Activated T-cell treated with anti-CD3 and anti-CD28 coated beads for 1 hour (primary cell): ENCODE results near the gene MYO15A.

Source experiments
- DNase-seq: peaks from one replicate; pipeline ENCODE4 v3.0.0-alpha.2; 2020; ENCODE audit warnings: low read depth

The MYO15A gene

DNA sequence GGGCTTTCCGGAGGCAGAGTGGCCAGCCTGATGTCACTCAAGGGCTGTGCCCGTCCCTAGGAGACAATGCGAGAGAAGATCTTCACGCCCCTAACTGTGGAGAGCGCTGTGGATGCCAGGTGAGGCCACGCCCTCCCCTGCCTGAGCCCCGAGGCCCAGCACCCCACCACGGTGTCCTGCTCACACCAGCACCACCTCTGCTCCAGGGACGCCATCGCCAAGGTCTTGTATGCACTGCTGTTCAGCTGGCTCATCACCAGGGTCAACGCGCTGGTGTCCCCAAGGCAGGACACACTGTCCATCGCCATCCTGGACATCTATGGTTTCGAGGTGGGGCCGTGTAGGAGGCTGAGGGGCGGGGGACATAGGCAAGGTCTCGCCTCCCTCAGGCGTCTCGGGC, 27.8 kb downstream of the MYO15A start:
- DNase-seq, result no peak

DNA sequence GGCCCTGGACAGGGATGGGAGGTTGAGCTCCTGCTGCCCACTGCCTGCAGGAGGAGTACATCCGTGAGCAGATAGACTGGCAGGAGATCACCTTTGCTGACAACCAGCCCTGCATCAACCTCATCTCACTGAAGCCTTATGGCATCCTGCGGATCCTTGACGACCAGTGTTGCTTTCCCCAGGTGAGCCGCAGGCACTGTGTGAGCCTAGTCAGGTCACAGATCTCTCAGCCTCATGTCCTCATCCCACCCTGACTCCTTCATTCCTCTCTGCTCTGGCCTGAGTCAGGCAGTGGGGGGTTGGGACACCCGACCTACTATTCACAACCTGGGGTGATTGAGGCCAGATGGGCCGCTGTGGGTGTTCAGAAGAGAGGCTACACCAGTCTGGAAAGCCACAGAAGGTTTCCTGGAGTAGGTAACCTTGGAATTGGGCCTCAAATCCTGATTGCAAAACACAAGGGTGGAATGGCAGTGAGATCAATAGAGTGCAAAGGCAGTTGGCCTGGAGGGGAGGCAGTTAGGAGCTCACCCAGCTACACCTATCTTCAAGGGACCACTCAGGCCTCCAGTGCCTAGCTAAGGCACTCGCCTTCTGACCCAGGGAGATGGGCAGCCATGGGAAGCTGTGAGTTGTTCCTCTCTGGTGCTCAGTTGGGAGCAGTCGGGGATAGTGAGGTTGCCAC, 29.7 kb downstream of the MYO15A start:
- DNase-seq, result no peak

DNA sequence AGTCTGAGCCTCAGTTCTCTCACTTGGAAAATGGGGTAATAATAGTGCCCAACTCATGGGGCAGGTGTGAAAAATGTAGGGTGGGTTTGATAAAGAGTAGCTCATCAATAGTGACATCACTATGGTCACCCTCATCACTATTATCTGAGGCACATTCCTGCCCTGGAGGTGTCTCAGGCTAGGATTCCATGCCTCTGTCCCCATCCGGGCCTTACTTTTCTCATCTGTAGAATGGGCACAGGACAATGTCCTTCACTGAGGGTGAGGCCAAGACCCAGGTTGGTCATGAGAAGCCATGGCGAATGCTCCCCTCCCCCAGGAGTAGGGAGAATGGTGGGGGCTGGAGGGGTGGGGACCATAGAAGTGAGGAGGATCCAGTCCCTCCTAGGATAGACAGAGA, 30.5 kb downstream of the MYO15A start:
- no peak for DNase-seq

DNA sequence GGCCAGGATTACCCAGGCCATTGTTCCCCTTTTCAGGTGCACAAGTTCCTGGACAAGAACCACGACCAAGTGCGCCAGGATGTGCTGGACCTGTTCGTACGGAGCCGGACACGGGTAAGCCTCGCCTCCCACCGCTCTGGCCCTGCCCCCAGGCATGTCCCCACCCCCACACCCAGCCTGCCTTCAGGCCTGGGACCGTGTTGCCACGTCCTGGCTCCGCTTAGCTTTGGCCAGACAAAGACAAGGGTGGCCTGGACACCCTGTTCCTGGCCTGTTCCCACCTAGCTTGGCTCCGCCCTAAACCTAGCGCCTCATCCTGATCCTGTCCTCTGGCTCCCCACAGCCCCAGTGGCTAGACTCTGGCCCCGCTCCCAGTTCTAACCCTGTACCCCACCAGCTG, 30.9 kb downstream of the MYO15A start:
- no peak for DNase-seq

DNA sequence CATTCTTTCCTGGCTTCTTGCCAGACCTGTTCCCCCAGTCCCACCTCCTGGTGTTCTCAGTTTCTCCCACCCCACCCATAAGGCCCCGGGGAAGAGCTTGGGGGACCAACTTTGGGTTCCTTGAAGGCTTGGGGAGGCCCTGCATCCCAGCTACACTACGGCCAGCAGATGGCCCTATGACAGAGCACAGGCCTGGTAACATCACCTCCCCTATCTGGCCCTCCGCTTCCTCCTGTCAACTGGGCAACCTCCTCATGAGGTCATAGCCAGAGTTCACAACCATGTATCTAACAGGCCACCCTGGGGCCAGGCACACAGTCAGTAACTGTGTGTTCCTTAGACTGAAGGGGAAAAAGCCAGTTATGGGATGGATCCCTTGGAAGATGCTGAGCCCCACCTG, 31.4 kb downstream of the MYO15A start:
- DNase-seq, result no peak

DNA sequence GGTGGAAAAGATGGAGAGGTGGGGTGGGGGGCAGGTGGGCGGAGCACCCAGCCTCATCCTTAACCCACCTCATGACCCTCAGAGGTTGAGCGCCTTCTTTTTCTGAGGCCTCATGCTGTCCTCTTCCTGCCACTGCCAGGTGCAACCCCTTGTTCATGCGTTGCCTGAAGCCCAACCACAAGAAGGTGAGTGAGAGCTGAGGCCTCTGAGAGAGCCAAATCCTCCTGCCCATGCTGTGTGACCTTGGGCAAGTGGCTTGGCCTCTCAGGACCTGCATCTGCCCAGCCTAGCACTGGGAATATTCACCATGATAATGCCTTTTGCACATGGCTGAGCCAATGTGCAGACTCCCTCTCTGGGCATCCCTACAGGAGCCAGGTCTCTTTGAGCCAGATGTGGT, 32.1 kb downstream of the MYO15A start:
- no peak for DNase-seq

DNA sequence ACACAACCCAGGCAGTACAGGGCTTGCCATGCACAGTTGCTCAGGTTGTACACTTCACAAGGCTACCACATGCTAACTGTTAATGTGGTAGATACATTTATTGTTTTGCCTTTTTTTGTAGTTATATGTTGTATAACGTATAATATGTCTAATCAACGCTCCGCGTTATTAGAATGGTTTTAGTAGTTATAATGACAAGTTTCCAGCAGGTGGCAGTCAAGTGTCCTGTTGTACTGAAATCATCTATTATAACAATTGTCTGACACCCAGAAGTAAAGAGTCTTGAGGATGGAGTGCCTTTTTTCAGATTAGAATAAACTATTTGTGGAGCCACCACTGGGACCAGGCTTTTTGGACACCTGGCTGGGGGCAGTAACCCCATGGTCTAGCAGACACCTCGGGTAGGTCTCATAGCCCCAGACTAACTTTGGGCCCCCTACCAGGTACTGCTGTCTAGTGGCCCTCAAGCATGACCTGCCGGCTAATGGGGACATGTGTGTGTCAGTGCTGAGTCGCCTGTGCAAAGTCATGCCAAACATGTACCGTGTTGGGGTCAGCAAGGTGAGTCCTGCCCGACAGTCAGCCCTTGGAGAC, 32.8 kb downstream of the MYO15A start:
- peak; percentile 20 for DNase-seq

DNA sequence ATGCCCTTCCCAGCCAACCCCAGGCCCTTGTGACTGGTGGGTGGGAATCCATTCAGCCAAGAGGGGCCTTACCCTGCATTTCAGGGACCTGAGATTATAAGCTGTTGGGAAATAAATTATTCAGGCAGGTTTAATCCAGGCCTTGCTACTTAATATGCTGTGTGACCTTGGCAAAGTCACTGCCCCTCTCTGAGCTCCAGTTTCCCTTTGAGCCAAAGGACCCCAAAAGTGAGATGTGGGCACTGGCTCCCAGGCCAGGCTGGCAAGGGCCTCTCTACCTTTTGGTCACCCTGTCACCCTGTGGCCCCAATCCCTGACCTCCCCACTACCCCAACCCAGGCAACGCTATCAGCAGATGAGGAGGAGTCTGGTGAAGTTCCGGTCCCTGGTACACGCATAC, 33.9 kb downstream of the MYO15A start:
- no peak for DNase-seq

DNA sequence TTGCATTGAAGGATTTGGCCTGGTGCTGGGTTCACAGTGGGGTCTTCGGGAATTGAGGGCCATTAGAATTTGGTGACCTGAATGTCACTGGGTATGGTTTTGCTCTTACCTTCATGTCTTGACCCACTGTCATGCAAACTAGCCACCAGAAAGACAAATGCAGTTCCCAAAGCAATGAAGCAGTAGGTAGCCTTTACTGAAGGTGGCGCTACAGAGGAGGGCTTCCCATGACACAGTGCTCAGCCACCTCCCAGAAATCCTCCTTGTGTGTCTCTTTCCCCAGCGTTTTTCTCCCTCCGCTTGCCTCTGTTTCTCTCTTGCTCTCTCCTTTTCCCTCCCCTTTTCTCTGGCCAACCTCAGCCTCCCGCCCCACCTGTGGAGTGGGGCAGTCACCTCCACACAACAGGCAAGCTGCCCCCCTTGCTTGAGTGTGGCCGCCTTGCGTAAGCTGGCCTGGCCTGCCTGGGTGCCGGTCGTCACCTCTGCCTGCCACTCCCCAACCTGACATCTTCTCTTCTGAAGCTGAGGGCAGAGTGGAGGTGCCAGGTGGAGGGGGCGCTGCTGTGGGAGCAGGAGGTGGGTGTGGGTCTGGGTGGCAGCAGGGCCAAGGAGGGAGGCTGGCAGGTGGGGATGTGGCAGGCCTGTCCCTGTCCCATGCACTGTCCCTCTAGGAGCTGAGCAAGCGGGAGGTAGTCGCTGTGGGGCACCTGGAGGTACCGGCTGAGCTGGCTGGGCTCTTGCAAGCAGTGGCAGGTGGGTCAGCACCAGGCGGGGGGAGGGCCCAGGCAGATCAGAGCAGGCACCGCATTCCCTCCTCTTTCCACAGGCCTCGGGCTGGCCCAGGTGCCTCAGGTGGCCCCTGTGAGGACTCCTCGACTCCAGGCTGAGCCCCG, 34.7 kb downstream of the MYO15A start:
- no peak for DNase-seq

DNA sequence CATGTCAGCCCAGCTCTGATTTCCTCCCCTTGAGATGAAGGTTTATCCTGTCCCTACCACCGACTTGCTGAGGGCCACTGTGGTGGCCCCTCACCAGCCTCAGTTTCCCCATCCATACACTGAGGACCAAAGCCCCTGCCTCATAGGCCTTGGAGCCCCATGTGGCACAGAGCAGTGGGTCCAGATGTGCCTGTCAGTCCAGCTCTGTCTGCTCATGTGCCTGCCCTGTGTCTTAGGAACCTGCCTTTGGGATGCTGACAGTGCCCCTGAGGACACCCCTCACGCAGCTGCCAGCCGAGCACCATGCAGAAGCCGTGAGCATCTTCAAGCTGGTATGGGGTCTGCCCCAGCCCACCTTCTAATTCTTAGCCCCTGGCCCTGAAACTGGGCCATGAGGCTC, 35.7 kb downstream of the MYO15A start:
- DNase-seq, result no peak

DNA sequence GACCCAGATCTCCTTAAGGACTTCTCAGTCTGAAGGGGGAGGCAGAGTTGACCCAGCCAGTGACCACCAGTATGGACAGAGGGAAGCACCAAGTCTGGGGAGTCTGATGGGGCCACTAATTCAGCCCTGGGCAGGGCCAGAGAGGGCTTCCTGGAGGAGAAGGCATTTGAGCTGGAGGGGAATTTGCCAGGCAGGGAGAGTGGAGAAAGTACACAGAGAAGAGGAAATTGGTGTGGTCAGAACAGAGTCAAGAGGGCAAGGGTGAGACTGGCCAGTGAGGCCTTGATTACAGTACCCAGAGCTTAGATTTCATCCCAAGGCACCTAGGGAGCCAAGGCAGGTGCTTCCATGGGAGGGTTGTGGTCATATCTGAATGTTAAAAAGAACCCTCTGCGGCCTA, 36.3 kb downstream of the MYO15A start:
- DNase-seq, result no peak

DNA sequence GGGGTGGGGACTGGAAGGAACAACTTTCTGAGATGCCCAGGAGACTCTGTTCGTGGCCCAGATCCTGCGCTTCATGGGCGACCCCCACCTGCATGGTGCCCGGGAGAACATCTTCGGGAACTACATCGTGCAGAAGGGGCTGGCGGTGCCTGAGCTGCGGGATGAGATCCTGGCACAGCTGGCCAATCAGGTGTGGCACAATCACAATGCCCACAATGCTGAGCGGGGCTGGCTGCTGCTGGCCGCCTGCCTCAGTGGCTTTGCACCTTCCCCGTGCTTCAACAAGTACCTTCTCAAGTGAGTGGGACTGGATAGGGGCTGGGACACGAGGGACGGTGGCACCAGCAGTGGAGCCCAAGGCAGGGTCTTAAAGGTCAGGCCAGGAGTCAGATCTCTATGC, 37.3 kb downstream of the MYO15A start:
- DNase-seq, result no peak

DNA sequence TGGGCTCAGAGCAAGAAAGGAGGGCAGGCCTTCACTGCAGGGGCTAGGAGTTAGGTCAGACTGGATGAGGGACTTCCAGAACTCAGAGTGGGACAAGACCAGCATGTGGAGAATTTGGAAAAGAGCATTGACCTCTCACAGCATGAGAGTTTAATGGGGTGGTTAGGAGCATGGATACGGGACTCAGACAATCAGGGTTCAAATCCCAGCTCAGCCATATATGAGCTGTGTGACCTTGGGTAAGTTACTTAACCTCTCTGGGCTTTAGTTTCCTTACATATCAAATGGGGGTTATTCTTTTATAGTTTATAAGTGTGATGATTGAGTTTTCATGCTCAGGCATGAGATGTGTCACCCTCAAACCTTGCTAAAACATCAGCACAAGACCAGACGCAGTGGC, 37.7 kb downstream of the MYO15A start:
- no peak for DNase-seq

DNA sequence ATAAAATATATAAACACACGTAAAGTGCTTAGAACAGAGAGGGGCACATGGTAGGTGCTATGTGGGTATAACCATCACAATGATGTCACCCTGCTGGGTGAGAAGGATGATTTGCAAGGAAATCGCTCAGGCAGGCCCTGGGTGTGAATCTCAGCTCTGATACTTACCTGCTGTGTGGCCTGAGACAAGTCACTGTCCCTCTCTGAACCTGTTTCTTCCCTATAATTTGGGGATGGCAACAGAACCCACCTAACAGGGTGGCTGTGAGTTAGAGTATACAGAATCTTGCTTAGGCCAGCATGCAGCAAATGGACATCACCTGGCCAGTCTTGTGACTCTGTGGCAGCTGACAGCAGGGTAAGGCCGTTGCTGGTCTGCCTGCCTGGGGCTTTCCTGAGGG, 38.4 kb downstream of the MYO15A start:
- DNase-seq, result no peak

DNA sequence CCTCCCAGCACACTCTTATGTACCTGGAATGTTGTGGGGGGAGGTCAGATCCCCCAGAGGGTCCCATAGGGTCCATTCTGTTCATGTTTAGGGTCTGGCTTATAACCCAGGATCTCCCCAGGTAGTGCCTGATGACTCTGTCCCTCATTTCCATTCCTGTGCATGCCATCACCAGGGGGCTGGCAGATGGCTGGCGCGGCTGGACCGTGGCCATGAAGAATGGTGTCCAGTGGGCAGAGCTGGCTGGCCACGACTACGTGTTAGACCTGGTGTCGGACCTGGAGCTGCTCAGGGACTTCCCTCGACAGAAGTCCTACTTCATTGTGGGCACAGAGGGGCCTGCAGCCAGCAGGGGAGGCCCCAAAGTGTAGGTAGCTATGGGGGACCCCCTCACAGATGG, 40.0 kb downstream of the MYO15A start:
- DNase-seq, result no peak

DNA sequence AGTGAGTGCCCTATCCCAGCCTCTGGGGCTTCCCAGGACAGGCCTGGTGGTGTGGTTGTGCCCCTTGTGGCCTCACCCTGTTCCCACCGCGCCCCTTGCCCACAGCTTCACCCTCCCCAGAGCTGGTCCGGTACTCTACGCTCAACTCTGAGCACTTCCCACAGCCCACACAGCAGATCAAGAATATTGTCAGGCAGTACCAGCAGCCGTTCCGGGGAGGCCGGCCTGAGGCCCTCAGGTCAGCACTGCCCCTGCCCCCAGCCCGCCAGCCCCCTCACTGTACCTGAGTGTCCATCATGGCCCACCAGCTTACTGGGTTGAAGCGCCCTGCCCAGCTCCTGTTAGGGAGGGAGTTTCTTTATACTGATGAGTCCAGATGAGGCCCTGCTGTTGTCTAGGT, 42.7 kb downstream of the MYO15A start:
- no peak for DNase-seq

DNA sequence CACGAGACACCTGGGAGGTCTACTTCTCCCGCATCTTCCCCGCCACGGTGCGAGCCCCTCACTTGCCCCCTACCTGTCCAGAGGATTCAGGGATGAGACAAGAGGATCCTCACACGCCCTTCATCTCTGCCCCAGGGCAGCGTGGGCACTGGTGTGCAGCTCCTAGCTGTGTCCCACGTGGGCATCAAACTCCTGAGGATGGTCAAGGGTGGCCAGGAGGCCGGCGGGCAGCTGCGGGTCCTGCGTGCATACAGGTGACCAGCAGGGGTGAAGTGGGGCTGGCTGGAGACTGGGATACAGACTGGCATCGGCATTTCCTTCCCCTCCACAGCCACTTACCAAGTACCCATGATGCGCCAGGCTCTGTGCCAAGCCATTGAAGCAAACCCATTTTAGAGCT, 46.6 kb downstream of the MYO15A start:
- no peak for DNase-seq

DNA sequence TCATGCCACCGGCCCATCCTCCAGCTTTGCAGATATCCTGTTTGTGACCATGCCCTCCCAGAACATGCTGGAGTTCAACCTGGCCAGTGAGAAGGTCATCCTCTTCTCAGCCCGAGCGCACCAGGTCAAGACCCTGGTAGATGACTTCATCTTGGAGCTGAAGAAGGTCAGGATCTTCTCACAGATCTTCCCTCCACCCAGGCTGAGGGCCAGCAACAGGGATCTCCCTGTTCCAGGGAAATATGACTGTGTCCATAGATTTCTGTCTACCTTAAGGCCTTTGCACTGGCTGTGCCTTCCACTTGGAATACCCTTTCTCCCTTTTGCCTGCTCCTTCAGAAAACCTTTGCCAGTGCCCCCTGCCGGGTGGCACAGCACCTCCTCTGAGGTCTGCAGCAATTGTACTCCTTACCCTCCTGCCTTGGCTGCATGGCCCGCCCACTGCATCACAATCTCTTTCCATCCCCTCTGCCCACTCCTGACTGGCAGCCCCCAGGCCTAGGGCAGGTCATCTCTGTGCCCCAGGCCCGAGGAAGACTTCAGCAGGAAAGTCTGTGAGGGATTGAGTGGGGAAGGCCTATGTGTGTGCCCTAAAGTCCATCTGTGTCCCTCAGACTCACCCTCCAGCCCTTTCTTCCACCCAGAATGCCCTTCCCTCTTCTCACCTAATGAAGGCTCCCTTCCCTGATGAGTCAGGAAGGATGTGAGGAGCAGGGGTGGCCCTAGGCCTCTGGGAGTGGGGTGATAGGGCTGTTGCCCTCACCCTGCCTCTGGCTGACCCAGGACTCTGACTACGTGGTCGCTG, 47.8 kb downstream of the MYO15A start:
- DNase-seq, result no peak

DNA sequence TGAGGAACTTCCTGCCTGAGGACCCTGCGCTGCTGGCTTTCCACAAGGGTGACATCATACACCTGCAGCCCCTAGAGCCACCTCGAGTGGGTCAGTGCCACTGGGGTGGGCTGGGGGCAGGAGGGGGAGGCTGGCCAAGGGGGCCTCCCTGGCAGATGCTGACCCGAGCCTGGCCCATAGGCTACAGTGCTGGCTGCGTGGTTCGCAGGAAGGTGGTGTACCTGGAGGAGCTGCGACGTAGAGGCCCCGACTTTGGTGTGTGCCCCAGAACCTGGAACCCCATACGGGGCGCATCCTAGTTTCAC, 48.4 kb downstream of the MYO15A start:
- DNase-seq, result no peak

DNA sequence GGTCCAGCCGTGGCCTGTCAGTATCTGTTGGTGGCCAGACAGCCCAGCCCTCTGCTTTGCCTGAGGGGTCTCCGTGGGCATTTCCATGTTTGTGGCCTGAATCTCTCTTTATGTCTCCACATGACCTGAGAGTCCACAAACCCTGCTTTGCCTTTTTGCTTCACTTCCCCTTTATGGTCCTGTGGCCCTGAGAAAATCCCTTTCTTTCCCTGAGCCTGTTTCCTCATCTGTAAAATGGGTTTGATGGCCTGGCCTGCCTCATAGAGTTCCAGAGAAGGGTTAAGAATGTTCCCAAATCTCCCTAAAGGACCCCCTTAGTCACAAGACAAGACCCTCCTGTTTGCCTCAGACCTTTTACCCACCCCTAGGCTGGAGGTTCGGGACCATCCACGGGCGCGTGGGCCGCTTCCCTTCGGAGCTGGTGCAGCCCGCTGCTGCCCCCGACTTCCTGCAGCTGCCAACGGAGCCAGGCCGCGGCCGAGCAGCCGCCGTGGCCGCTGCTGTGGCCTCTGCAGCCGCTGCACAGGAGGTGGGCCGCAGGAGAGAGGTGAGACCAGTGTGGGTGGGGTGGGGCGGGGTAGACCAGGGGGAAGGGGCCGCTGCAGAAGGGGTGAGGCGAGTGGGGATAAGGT, 48.9 kb downstream of the MYO15A start:
- no peak for DNase-seq

DNA sequence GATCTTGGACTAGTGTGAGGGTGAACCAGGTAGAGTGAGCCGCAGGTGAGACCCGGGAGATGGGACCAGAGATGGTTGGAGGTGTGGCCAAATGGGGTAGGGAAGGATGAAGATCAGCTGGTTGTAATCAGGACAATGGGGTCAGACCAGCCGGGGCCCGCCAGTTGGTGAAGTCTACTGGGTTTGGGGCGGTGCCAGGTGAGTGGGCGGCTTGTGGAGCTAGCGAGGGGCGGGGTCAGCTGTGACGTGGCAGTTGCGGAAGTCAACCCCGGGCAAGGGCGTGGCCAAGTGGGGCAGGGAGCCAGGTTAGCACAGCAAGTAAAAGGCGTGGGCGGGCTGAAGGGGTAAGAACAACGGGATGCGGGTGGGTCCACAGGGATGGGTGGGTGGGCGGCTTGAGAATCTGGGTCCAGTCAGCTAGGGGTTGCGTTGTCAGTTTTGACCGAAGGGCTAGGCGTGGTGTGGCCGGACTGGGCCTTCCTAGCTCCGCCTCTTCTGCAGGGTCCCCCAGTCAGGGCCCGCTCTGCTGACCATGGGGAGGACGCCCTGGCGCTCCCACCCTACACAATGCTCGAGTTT, 49.6 kb downstream of the MYO15A start:
- DNase-seq, result peak; percentile 93
